ENCODE data around the gene MYLK.
A peak's percentile ranks its signal among the peaks of the same experiment; 100 is the strongest.

The MYLK gene

DNA sequence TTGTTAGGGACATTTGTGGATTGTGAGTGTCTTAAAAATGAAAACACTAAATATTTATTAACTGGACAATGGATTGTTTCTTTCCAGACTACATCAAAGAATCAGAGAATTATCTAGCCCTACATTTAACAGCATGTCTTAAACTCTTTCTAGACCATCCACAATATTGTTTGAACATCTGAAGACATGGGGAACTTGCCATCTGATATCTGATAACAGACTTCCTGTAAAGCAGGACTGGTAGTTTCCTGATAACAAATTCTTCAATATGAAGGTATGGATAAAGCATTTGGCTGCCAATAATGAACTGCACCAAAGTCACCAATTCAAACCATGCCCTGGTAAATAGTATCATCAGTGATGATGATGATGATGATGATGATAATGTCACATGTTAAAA lies 273.1 kb downstream of the MYLK start:
- peaks cover 47% of the 10 kb centered on the region for H3K36me3 ChIP-seq (ENCODE audit: low read depth)
- no peaks in the 10 kb centered on the region for H3K9me3 ChIP-seq (ENCODE audit: severe bottlenecking)
- TF ChIP-seq, protein P1, sequence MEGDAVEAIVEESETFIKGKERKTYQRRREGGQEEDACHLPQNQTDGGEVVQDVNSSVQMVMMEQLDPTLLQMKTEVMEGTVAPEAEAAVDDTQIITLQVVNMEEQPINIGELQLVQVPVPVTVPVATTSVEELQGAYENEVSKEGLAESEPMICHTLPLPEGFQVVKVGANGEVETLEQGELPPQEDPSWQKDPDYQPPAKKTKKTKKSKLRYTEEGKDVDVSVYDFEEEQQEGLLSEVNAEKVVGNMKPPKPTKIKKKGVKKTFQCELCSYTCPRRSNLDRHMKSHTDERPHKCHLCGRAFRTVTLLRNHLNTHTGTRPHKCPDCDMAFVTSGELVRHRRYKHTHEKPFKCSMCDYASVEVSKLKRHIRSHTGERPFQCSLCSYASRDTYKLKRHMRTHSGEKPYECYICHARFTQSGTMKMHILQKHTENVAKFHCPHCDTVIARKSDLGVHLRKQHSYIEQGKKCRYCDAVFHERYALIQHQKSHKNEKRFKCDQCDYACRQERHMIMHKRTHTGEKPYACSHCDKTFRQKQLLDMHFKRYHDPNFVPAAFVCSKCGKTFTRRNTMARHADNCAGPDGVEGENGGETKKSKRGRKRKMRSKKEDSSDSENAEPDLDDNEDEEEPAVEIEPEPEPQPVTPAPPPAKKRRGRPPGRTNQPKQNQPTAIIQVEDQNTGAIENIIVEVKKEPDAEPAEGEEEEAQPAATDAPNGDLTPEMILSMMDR (IDR thresholded peaks at IDR 0.05; ENCODE audit: poor library complexity, severe bottlenecking) = no peak
- H3K27me3 ChIP-seq (ENCODE audit: insufficient read depth, poor library complexity, severe bottlenecking) = no peaks in the 10 kb centered on the region
- no peak for DNase-seq (ENCODE audit: low spot score)
- H3K4me1 ChIP-seq (ENCODE audit: insufficient read depth, poor library complexity, severe bottlenecking) = peaks cover 10% of the 10 kb centered on the region
- ATAC-seq (ENCODE audit: low read depth) = no peak
- H3K4me3 ChIP-seq (ENCODE audit: severe bottlenecking) = no peak overlapping the region
- no peak overlapping the region for H3K27ac ChIP-seq (ENCODE audit: poor library complexity, severe bottlenecking)

DNA sequence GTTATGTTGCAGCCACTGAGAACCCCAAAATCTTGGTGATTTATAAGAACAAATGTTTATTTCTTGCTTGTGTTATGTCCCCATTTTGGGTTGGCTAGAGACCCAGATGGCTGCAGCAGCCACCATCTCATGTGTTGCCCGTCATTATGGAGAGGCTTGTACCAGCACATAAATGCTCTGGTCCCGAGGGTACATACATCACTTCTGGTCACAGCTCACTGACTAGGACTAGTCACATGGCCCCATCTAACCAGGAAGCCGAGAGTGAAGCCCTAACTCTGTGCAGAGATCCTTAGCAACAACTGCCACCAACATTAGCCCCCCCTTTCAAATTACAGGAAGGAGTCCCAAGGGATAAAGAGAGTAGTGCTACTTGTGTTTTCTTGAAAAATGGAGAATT lies 273.8 kb downstream of the MYLK start:
- H3K27ac ChIP-seq (ENCODE audit: poor library complexity, severe bottlenecking) = no peak overlapping the region

DNA sequence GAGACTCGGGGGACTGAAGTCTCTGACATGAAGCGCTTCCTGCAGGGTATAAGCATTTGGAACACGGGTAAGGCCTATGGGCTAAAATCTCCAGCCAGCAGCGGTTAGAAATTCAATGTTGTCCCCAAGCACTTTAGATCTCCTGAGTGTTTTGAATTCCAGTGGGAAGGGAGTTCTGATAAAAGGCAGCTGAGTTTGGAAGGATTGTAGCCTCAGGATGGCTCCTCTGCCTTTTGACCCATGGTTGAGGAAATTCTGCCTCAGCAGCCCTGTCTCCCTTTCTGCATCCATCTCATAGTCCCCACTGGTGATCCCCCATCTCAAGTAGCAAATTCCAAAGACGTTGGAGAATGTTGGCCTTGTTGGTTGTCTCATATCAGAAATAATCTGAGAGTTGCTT lies 275.1 kb downstream of the MYLK start:
- no peaks in the 10 kb centered on the region for H3K27me3 ChIP-seq (ENCODE audit: insufficient read depth, poor library complexity, severe bottlenecking)
- TF ChIP-seq, protein P1 (IDR thresholded peaks at IDR 0.05; ENCODE audit: poor library complexity, severe bottlenecking) = no peak

More for the DNA sequence above, 273.8 kb downstream of the MYLK start:
- DNase-seq (ENCODE audit: low spot score) (no peak), ATAC-seq (ENCODE audit: low read depth) (no peak)
- H3K36me3 ChIP-seq (ENCODE audit: low read depth) = peaks cover 45% of the 10 kb centered on the region
- no peaks in the 10 kb centered on the region for H3K27me3 ChIP-seq (ENCODE audit: insufficient read depth, poor library complexity, severe bottlenecking)
- TF ChIP-seq, protein P1 (IDR thresholded peaks at IDR 0.05; ENCODE audit: poor library complexity, severe bottlenecking) = no peak
- H3K4me3 ChIP-seq (ENCODE audit: severe bottlenecking) = no peak overlapping the region
- no peaks in the 10 kb centered on the region for H3K9me3 ChIP-seq (ENCODE audit: severe bottlenecking)
- peaks cover 18% of the 10 kb centered on the region for H3K4me1 ChIP-seq (ENCODE audit: insufficient read depth, poor library complexity, severe bottlenecking)

DNA sequence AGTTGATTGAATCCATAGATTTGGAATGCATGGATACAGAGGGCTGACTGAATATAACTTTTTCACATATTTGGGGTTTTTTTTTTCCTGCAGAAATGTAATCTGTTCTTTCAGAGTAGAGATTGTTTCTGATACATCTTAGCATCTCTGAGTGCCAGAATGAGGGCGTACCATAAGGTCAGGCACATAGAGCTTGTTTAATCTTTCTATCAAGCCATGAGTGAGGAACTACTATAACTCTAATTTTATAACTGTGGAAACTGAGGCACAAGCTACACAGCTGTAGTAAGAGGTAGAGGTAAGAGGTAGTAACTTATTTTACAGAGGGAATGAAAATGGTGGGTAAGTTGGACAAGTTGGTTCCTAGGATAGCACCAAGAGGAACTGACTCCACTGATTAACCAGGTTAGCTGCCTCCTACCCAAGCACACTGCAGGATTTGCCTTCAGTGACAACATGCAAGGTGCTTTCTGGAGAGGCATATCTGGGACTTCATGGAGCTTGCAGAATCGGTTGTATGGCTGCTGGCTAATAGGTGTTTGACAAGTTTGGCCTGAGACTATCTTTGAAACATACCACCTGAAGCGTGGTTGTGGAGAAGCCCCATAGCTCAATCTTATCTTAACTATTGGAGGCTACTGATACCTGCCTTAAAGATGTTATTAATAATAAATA lies 275.7 kb downstream of the MYLK start:
- DNase-seq (ENCODE audit: low spot score) (no peak), ATAC-seq (ENCODE audit: low read depth) (no peak)
- Histone ChIP-seq H3K27ac (ENCODE audit: poor library complexity, severe bottlenecking) (no peak overlapping the region), H3K36me3 (ENCODE audit: low read depth) (peaks cover 39% of the 10 kb centered on the region), H3K9me3 (ENCODE audit: severe bottlenecking) (no peaks in the 10 kb centered on the region), H3K4me1 (ENCODE audit: insufficient read depth, poor library complexity, severe bottlenecking) (peaks cover 31% of the 10 kb centered on the region), H3K27me3 (ENCODE audit: insufficient read depth, poor library complexity, severe bottlenecking) (no peaks in the 10 kb centered on the region), H3K4me3 (ENCODE audit: severe bottlenecking) (no peak overlapping the region)
- TF ChIP-seq, protein P1 (IDR thresholded peaks at IDR 0.05; ENCODE audit: poor library complexity, severe bottlenecking) = no peak

More for the DNA sequence above, 275.1 kb downstream of the MYLK start:
- Histone ChIP-seq H3K9me3 (ENCODE audit: severe bottlenecking) (no peaks in the 10 kb centered on the region), H3K27ac (ENCODE audit: poor library complexity, severe bottlenecking) (no peak overlapping the region), H3K36me3 (ENCODE audit: low read depth) (peaks cover 40% of the 10 kb centered on the region), H3K4me1 (ENCODE audit: insufficient read depth, poor library complexity, severe bottlenecking) (peaks cover 29% of the 10 kb centered on the region), H3K4me3 (ENCODE audit: severe bottlenecking) (no peak overlapping the region)
- DNase-seq (ENCODE audit: low spot score) = no peak
- ATAC-seq (ENCODE audit: low read depth) = no peak

DNA sequence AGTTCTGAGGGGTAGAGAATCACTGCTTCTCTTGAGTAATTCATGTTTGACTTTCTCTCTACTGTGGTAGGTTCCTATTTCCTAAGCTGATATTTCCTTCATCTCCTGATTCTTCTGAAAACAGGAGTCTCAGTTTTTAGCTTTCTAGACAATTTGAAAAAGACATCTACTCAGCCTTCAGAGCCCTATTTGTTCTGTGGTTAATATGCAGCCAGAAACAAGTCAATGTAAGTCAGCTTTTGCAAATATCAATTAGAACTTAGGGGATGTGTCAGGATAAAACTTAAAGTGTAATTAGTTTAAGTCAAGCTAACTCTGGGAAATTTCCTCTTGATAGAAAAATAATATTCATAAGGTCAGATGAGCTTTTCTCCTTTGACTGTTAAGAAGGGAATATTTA lies 277.6 kb downstream of the MYLK start:
- H3K4me1 ChIP-seq (ENCODE audit: insufficient read depth, poor library complexity, severe bottlenecking) = peaks cover 49% of the 10 kb centered on the region
- TF ChIP-seq, protein P1 (IDR thresholded peaks at IDR 0.05; ENCODE audit: poor library complexity, severe bottlenecking) = no peak
- peaks cover 26% of the 10 kb centered on the region for H3K36me3 ChIP-seq (ENCODE audit: low read depth)
- H3K4me3 ChIP-seq (ENCODE audit: severe bottlenecking) = no peak overlapping the region
- H3K9me3 ChIP-seq (ENCODE audit: severe bottlenecking) = no peaks in the 10 kb centered on the region
- ATAC-seq (ENCODE audit: low read depth) = no peak
- peak overlapping the region; percentile 94 for H3K27ac ChIP-seq (ENCODE audit: poor library complexity, severe bottlenecking)
- H3K27me3 ChIP-seq (ENCODE audit: insufficient read depth, poor library complexity, severe bottlenecking) = no peaks in the 10 kb centered on the region
- no peak for DNase-seq (ENCODE audit: low spot score)

Data from RWPE2 (cell line).